ENCODE measurements around the gene INSC. TPM values are rescaled to one million over a fixed set of nuclear protein-coding genes. Genes with fewer than 3 reads are reported as not detected.

The INSC gene
- total and polyA plus RNA-seq, 2 of the 13 experiments (the other 11 are each of a cell fraction or from before 2014, with no cell fraction given), result 0.09 TPM; not detected in 1

- no peak for TF ChIP-seq E2F5 (CRISPR knock-in tag; conservative IDR thresholded peaks at IDR 0.05)
- no peak for TF ChIP-seq ARID2 (CRISPR knock-in tag; IDR thresholded peaks at IDR 0.05; ENCODE audit: borderline replicate concordance)
- TF ChIP-seq FOSL2 (CRISPR knock-in tag; IDR thresholded peaks at IDR 0.05), result no peak
- TF ChIP-seq DNMT3B (CRISPR knock-in tag; conservative IDR thresholded peaks at IDR 0.05), result no peak
- 0 out of 2 replicates have a peak, but pooled peaks have one; percentile 33 for TF ChIP-seq ZNF501 (CRISPR knock-in tag; IDR thresholded peaks at IDR 0.05)
- TF ChIP-seq MYC (CRISPR knock-in tag; IDR thresholded peaks at IDR 0.05; ENCODE audit: borderline replicate concordance), result peak; percentile 28; the same call in 1 of the 2 replicates
- no peak for TF ChIP-seq NR2F1 (CRISPR knock-in tag; IDR thresholded peaks at IDR 0.05)
- no peak for TF ChIP-seq KLF12 (CRISPR knock-in tag; IDR thresholded peaks at IDR 0.05; ENCODE audit: borderline replicate concordance)
- no peak for TF ChIP-seq ZBTB34 (CRISPR knock-in tag; IDR thresholded peaks at IDR 0.05)
- TF ChIP-seq ZNF781 (CRISPR knock-in tag; IDR thresholded peaks at IDR 0.05; ENCODE audit: borderline replicate concordance, not compliant biosample characterization), result no peak
- 0 out of 2 replicates have a peak, but pooled peaks have one; percentile 34 for TF ChIP-seq POGZ (CRISPR knock-in tag; IDR thresholded peaks at IDR 0.05)
- peak; percentile 24 to 49; a peak in 2 of 4 replicates for TF ChIP-seq HMGXB4 (CRISPR knock-in tag; IDR thresholded peaks at IDR 0.05; ENCODE audit: borderline replicate concordance in 1 of 2, low read depth in 1 of 2)
- TF ChIP-seq SKI (IDR thresholded peaks at IDR 0.05; ENCODE audit: partially characterized antibody), result peak; percentile 40
- peak; percentile 58 for TF ChIP-seq ZNF687 (CRISPR knock-in tag; IDR thresholded peaks at IDR 0.05)
- no peak for TF ChIP-seq NPAS2 (CRISPR knock-in tag; IDR thresholded peaks at IDR 0.05; ENCODE audit: borderline replicate concordance)
- TF ChIP-seq HNRNPL (IDR thresholded peaks at IDR 0.05; ENCODE audit: low read depth, low read length), result no peak
- no peak for TF ChIP-seq REXO4 (CRISPR knock-in tag; IDR thresholded peaks at IDR 0.05; ENCODE audit: borderline replicate concordance)
- TF ChIP-seq ZNF816 (CRISPR knock-in tag; IDR thresholded peaks at IDR 0.05; ENCODE audit: borderline replicate concordance), result no peak
Measured at GRCh38 chr11:15074206-15075161, 40.2 kb upstream of the INSC start (continued).

Data from HepG2 (cell line).